GM21381 (cell line): ENCODE measurements around the gene FBXL7.

Experiments
- ATAC-seq: cut with Tn5 transposase; IDR thresholded peaks from one replicate; pipeline ENCODE4 v1.9.1; 2021; ENCODE audit warnings: mild to moderate bottlenecking, moderate library complexity; ENCODE audit not compliant: unreplicated experiment

The FBXL7 gene

GRCh38 chr5:15752663-15753285 is 252.8 kb downstream of the FBXL7 start:
- ATAC-seq: no peak

- no peak for ATAC-seq
Measured at GRCh38 chr5:15753752-15754151, 253.8 kb downstream of the FBXL7 start.

GRCh38 chr5:15757103-15757502 is 257.1 kb downstream of the FBXL7 start:
- no peak for ATAC-seq

GRCh38 chr5:15757619-15758018 is 257.6 kb downstream of the FBXL7 start:
- no peak for ATAC-seq

- ATAC-seq: no peak
Measured at GRCh38 chr5:15762668-15763067, 262.7 kb downstream of the FBXL7 start.

GRCh38 chr5:15763754-15764153 is 263.8 kb downstream of the FBXL7 start:
- no peak for ATAC-seq

GRCh38 chr5:15768936-15769335 is 269.0 kb downstream of the FBXL7 start:
- ATAC-seq: no peak

GRCh38 chr5:15772131-15772530 is 272.2 kb downstream of the FBXL7 start:
- ATAC-seq: no peak

- ATAC-seq: no peak
Measured at GRCh38 chr5:15774632-15775031, 274.7 kb downstream of the FBXL7 start.

GRCh38 chr5:15776346-15776745 is 276.4 kb downstream of the FBXL7 start:
- no peak for ATAC-seq

- no peak for ATAC-seq
Measured at GRCh38 chr5:15783734-15784133, 283.8 kb downstream of the FBXL7 start.

GRCh38 chr5:15785531-15785981 is 285.6 kb downstream of the FBXL7 start:
- ATAC-seq: no peak

GRCh38 chr5:15786326-15786725 is 286.3 kb downstream of the FBXL7 start:
- no peak for ATAC-seq

GRCh38 chr5:15786884-15787283 is 286.9 kb downstream of the FBXL7 start:
- ATAC-seq: no peak

- ATAC-seq: no peak
Measured at GRCh38 chr5:15787681-15788080, 287.7 kb downstream of the FBXL7 start.

- no peak for ATAC-seq
Measured at GRCh38 chr5:15789642-15790041, 289.7 kb downstream of the FBXL7 start.

- no peak for ATAC-seq
Measured at GRCh38 chr5:15790446-15791018, 290.6 kb downstream of the FBXL7 start.

GRCh38 chr5:15791274-15791673 is 291.3 kb downstream of the FBXL7 start:
- ATAC-seq: no peak

GRCh38 chr5:15791859-15792258 is 291.9 kb downstream of the FBXL7 start:
- no peak for ATAC-seq

GRCh38 chr5:15794052-15794985 is 294.3 kb downstream of the FBXL7 start:
- ATAC-seq: no peak

GRCh38 chr5:15796096-15796495 is 296.1 kb downstream of the FBXL7 start:
- ATAC-seq: no peak

- no peak for ATAC-seq
Measured at GRCh38 chr5:15796557-15796956, 296.6 kb downstream of the FBXL7 start.
